Measurements from ENCODE around the gene MACC1. TPM values are rescaled to one million over a fixed set of nuclear protein-coding genes. Genes with fewer than 3 reads are reported as not detected.

Gene MACC1
- total and polyA plus RNA-seq, 2 donors (not counting 3 experiments of a cell fraction or from before 2014, with no cell fraction given) = not detected

DNA sequence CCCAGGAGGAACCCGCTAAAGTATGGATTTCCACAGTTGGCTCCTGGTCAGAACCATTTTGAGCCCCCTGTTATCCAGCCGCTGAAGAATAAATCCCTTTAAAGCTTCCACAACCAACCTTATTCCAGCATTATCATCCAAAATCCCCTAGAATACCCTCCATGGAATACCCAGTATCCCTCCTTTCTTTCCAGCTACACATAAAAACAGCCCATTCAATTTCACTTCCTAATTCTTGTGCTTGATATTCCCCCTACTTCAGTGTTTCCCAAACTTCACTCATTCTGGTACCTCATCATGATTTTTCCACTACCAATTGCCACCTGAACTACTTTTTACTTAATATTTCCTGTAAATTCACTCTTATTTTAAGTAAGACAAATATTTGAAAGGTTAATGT is 3.1 kb downstream of the MACC1 start:
- DNase-seq (ENCODE audit: low read depth, low spot score) (no peak), FAIRE-seq (no peak)
- BruUV-seq (replicated peaks) = no TSS peak
- Histone ChIP-seq H2AFZ (ENCODE audit: low read depth, low read length) (no peak overlapping the region), H3K9me3 (replicated peaks; ENCODE audit: control insufficient read depth, insufficient read depth, low read length) (peaks cover under 1% of the 10 kb centered on the region), H3K4me2 (ENCODE audit: insufficient read depth, low read length) (no peak overlapping the region), H3K9me1 (replicated peaks; ENCODE audit: control insufficient read depth, extremely low read depth, insufficient read depth, low read length) (no peaks in the 10 kb centered on the region), H3K79me2 (ENCODE audit: control insufficient read depth, insufficient read depth, low read length) (no peaks in the 10 kb centered on the region), H3K4me3 (replicated peaks in 1 of 3; ENCODE audit: insufficient read depth in 1 of 3, low read depth in 1 of 3, low read length in 3 of 3) (no peak overlapping the region), H3K27me3 (ENCODE audit: control insufficient read depth in 2 of 2, insufficient read depth in 2 of 2, low read length in 2 of 2) (no peaks in the 10 kb centered on the region), H3K9ac (replicated peaks; ENCODE audit: extremely low read depth, insufficient read depth, low read length) (no peak overlapping the region), H3K4me1 (ENCODE audit: control insufficient read depth, extremely low read depth, insufficient read depth, low read length) (peaks cover 3% of the 10 kb centered on the region), H4K20me1 (replicated peaks; ENCODE audit: control insufficient read depth, extremely low read depth, insufficient read depth, low read length) (no peaks in the 10 kb centered on the region), H3K36me3 (ENCODE audit: control insufficient read depth in 2 of 2, extremely low read depth in 1 of 2, insufficient read depth in 2 of 2, low read length in 2 of 2) (no peaks in the 10 kb centered on the region), H3K27ac (ENCODE audit: insufficient read depth, low read depth, low read length) (no peak overlapping the region)
- intact Hi-C loops (cut with micrococcal nuclease) (loop anchor here (10.0 kb wide), 1 partner anchor 301 kb away; no protein-coding TSS in a partner anchor), dilution Hi-C loops (cut with MboI; ENCODE audit: extremely low pct_ligation_motif_present, low sequenced_read_pairs) (loop anchor here (25.0 kb wide), 1 partner anchor 98 kb away; no protein-coding TSS in a partner anchor)
- no peak for TF ChIP-seq POLR2A (IDR thresholded peaks at IDR 0.05; ENCODE audit: low read depth, low read length)
- TF ChIP-seq JUN (IDR thresholded peaks at IDR 0.05; ENCODE audit: borderline replicate concordance, insufficient read depth, insufficient read length, low read depth) = no peak
- no peak for TF ChIP-seq MYC (IDR thresholded peaks at IDR 0.05; ENCODE audit: low read depth, low read length)
- TF ChIP-seq, protein P1, sequence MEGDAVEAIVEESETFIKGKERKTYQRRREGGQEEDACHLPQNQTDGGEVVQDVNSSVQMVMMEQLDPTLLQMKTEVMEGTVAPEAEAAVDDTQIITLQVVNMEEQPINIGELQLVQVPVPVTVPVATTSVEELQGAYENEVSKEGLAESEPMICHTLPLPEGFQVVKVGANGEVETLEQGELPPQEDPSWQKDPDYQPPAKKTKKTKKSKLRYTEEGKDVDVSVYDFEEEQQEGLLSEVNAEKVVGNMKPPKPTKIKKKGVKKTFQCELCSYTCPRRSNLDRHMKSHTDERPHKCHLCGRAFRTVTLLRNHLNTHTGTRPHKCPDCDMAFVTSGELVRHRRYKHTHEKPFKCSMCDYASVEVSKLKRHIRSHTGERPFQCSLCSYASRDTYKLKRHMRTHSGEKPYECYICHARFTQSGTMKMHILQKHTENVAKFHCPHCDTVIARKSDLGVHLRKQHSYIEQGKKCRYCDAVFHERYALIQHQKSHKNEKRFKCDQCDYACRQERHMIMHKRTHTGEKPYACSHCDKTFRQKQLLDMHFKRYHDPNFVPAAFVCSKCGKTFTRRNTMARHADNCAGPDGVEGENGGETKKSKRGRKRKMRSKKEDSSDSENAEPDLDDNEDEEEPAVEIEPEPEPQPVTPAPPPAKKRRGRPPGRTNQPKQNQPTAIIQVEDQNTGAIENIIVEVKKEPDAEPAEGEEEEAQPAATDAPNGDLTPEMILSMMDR (IDR thresholded peaks at IDR 0.05; ENCODE audit: extremely low read depth in 1 of 2, insufficient read depth in 1 of 2, low read depth in 1 of 2, low read length in 2 of 2) = no peak
- TF ChIP-seq EZH2 (IDR thresholded peaks at IDR 0.05; ENCODE audit: borderline replicate concordance, low read depth, low read length, severe bottlenecking) = no peak
- TF ChIP-seq POLR2AphosphoS5 (IDR thresholded peaks at IDR 0.05; ENCODE audit: insufficient read depth, low read depth, low read length) = no peak
- TF ChIP-seq GATA2 (IDR thresholded peaks at IDR 0.05; ENCODE audit: insufficient read depth, insufficient read length, low read depth, low read length) = no peak
- TF ChIP-seq FOS (IDR thresholded peaks at IDR 0.05; ENCODE audit: borderline replicate concordance, insufficient read depth, low read length) = no peak
- TF ChIP-seq, protein P2, sequence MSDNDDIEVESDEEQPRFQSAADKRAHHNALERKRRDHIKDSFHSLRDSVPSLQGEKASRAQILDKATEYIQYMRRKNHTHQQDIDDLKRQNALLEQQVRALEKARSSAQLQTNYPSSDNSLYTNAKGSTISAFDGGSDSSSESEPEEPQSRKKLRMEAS (IDR thresholded peaks at IDR 0.05; ENCODE audit: insufficient read depth, insufficient read length) = no peak
- CTCF ChIA-PET = no interaction called here
- POLR2A ChIA-PET = no interaction called here
